Astrocyte of the spinal cord (primary cell): ENCODE data around the gene SETD5.

Source experiments
- DNase-seq: peaks from one replicate; pipeline ENCODE4 v3.0.0; 2011; ENCODE audit warnings: low read depth, low spot score
- H3K4me3 ChIP-seq: 2 replicates; pipeline ENCODE4 v1.5.1; 2011; ENCODE audit warnings: low read depth, mild to moderate bottlenecking, low read length, moderate library complexity
- CTCF ChIP-seq: IDR thresholded peaks from 2 replicates; pipeline ENCODE4 v1.5.1; 2012; ENCODE audit warnings: low read depth, mild to moderate bottlenecking, low read length, inconsistent platforms
- in situ Hi-C: cut with HindIII; loops from 2 replicates; pipeline ENCODE4 v1.10.0; 2017; ENCODE audit warnings: low sequenced_read_pairs

SETD5 gene

GRCh38 chr3:9496893-9497292 lies 99.5 kb downstream of the SETD5 start:
- H3K4me3 ChIP-seq, result no peak overlapping the region
- DNase-seq, result no peak
- no peak for TF ChIP-seq CTCF
- in situ Hi-C loops, result no loop called here

GRCh38 chr3:9497821-9498565 lies 100.6 kb downstream of the SETD5 start:
- no peak for DNase-seq
- no peak overlapping the region for H3K4me3 ChIP-seq
- no peak for TF ChIP-seq CTCF
- in situ Hi-C loops, result no loop called here

- in situ Hi-C loops, result no loop called here
- DNase-seq, result no peak
- no peak overlapping the region for H3K4me3 ChIP-seq
- no peak for TF ChIP-seq CTCF
These were observed 101.4 kb downstream of the SETD5 start for GRCh38 chr3:9498781-9499180.

- no peak for DNase-seq
- in situ Hi-C loops, result no loop called here
- no peak for TF ChIP-seq CTCF
- no peak overlapping the region for H3K4me3 ChIP-seq
These were observed 102.2 kb downstream of the SETD5 start for GRCh38 chr3:9499455-9500107.

GRCh38 chr3:9500108-9501050 lies 103.0 kb downstream of the SETD5 start:
- TF ChIP-seq CTCF, result peak; percentile 87

GRCh38 chr3:9501226-9501625 lies 103.8 kb downstream of the SETD5 start:
- no peak overlapping the region for H3K4me3 ChIP-seq
- TF ChIP-seq CTCF, result no peak
- in situ Hi-C loops, result no loop called here
- DNase-seq, result no peak

More at GRCh38 chr3:9500108-9501050, 103.0 kb downstream of the SETD5 start:
- H3K4me3 ChIP-seq, result no peak overlapping the region
- in situ Hi-C loops, result no loop called here
- peak; percentile 52 for DNase-seq
